Fibroblast of lung (primary cell): Measurements from ENCODE around the gene USF3. TPM values are rescaled to one million over a fixed set of nuclear protein-coding genes. Genes with fewer than 3 reads are reported as not detected.

ENCODE experiments used
- DNase-seq, 2 donors: peaks; one replicate each; pipeline versions ENCODE4 v3.0.0 to v3.0.0-alpha.2; 2010; ENCODE audit warnings: low read depth in 2 of 2
- H2AFZ ChIP-seq: 2 replicates; pipeline ENCODE4 v1.5.1; 2012; ENCODE audit warnings: low read length, control low read depth, inconsistent platforms
- H3K27ac ChIP-seq: 2 replicates; pipeline ENCODE4 v1.5.1; 2011; ENCODE audit warnings: low read length, control low read depth; ENCODE audit not compliant: insufficient read depth
- H3K27me3 ChIP-seq: 2 replicates; pipeline ENCODE4 v1.5.1; 2011; ENCODE audit warnings: mild to moderate bottlenecking, low read length; ENCODE audit not compliant: control insufficient read depth, insufficient read depth
- H3K36me3 ChIP-seq: 2 replicates; pipeline ENCODE4 v1.5.1; 2011; ENCODE audit warnings: low read length; ENCODE audit not compliant: control insufficient read depth, insufficient read depth
- H3K4me1 ChIP-seq: 2 replicates; pipeline ENCODE4 v1.5.1; 2011; ENCODE audit warnings: low read length; ENCODE audit not compliant: control insufficient read depth, insufficient read depth; ENCODE audit errors: extremely low read depth
- H3K4me2 ChIP-seq: 2 replicates; pipeline ENCODE4 v1.5.1; 2011; ENCODE audit warnings: low read length, control low read depth; ENCODE audit not compliant: insufficient read depth; ENCODE audit errors: extremely low read depth
- H3K4me3 ChIP-seq, 4 experiments: fragments of 200-600 bp in 1 of 4; sonication (generic) in 1 of 4; replicated peaks in 1 of 4; 2 replicates each; pipeline ENCODE4 v1.5.1; 2011 to 2016; ENCODE audit warnings: low read length in 4 of 4, low read depth in 3 of 4, mild to moderate bottlenecking in 3 of 4, control low read depth in 2 of 4, inconsistent platforms in 1 of 4, mixed read lengths in 1 of 4; ENCODE audit not compliant: insufficient read depth in 1 of 4; ENCODE audit errors: control extremely low read depth in 1 of 4
- H3K79me2 ChIP-seq: 2 replicates; pipeline ENCODE4 v1.5.1; 2012; ENCODE audit warnings: mild to moderate bottlenecking, low read length, inconsistent platforms; ENCODE audit not compliant: control insufficient read depth, insufficient read depth
- H3K9ac ChIP-seq: 2 replicates; pipeline ENCODE4 v1.5.1; 2011; ENCODE audit warnings: mild to moderate bottlenecking, low read length, control low read depth; ENCODE audit not compliant: insufficient read depth
- H3K9me3 ChIP-seq: 2 replicates; pipeline ENCODE4 v1.5.1; 2012; ENCODE audit warnings: low read depth, low read length; ENCODE audit not compliant: control insufficient read depth, insufficient read depth
- H4K20me1 ChIP-seq: 2 replicates; pipeline ENCODE4 v1.5.1; 2011; ENCODE audit warnings: low read length; ENCODE audit not compliant: control insufficient read depth, insufficient read depth; ENCODE audit errors: extremely low read depth
- EZH2 ChIP-seq: IDR thresholded peaks from 2 replicates; pipeline ENCODE4 v1.5.1; 2012; ENCODE audit warnings: low read length, control low read depth, mild to moderate bottlenecking; ENCODE audit errors: missing control alignments
- polyA plus RNA-seq, 2 donors: library from polyadenylated mRNA; depleted of rRNA in 1 of 2; stranded (reverse) in 1 of 2; unstranded in 1 of 2; fragments of >200 nt; gene quantifications; 2 replicates each; pipeline ENCODE4 v1.2.1, GENCODE V29; 2011 to 2012; ENCODE audit warnings: missing spikeins in 1 of 2
- total RNA-seq: library from RNA; depleted of rRNA; stranded (reverse); fragments of >200 nt; gene quantifications from 2 replicates; pipeline ENCODE4 v1.2.1, GENCODE V29; 2014
- TF ChIP-seq, protein P1 (sequence below), 2 donors: IDR thresholded peaks in 1 of 2; conservative IDR thresholded peaks in 1 of 2; 1 replicate in 1 of 2; 2 replicates in 1 of 2; pipeline ENCODE4 v1.5.1; 2011 to 2012; ENCODE audit warnings: low read length in 2 of 2, control low read depth in 1 of 2, inconsistent platforms in 1 of 2, low read depth in 1 of 2, mild to moderate bottlenecking in 1 of 2

Gene USF3
- total and polyA plus RNA-seq, 2 donors (not counting 1 experiment from before 2014, with no cell fraction given), result 8.9 to 15.8 TPM

GRCh38 chr3:113620091-113620490 is 76.4 kb downstream of the USF3 start:
- Histone ChIP-seq H3K9me3 (no peaks in the 10 kb centered on the region), H3K27me3 (peaks cover 4% of the 10 kb centered on the region), H3K9ac (no peak overlapping the region), H3K79me2 (no peaks in the 10 kb centered on the region), H3K4me1 (no peaks in the 10 kb centered on the region), H3K4me3 (no peak overlapping the region), H2AFZ (no peak overlapping the region), H3K27ac (no peak overlapping the region), H3K36me3 (no peaks in the 10 kb centered on the region), H4K20me1 (no peaks in the 10 kb centered on the region), H3K4me2 (no peak overlapping the region)
- no peak for DNase-seq
- TF ChIP-seq EZH2, result no peak
- TF ChIP-seq, protein P1, sequence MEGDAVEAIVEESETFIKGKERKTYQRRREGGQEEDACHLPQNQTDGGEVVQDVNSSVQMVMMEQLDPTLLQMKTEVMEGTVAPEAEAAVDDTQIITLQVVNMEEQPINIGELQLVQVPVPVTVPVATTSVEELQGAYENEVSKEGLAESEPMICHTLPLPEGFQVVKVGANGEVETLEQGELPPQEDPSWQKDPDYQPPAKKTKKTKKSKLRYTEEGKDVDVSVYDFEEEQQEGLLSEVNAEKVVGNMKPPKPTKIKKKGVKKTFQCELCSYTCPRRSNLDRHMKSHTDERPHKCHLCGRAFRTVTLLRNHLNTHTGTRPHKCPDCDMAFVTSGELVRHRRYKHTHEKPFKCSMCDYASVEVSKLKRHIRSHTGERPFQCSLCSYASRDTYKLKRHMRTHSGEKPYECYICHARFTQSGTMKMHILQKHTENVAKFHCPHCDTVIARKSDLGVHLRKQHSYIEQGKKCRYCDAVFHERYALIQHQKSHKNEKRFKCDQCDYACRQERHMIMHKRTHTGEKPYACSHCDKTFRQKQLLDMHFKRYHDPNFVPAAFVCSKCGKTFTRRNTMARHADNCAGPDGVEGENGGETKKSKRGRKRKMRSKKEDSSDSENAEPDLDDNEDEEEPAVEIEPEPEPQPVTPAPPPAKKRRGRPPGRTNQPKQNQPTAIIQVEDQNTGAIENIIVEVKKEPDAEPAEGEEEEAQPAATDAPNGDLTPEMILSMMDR (conservative IDR thresholded peaks at IDR 0.05 in 1 of 2, IDR thresholded peaks at IDR 0.05 in 1 of 2; ENCODE audit: low read depth in 1 of 2, low read length in 2 of 2), result no peak

GRCh38 chr3:113617726-113618125 is 78.7 kb downstream of the USF3 start:
- Histone ChIP-seq H4K20me1 (no peaks in the 10 kb centered on the region), H3K79me2 (no peaks in the 10 kb centered on the region), H3K4me2 (no peak overlapping the region), H3K36me3 (no peaks in the 10 kb centered on the region), H3K27ac (no peak overlapping the region), H3K9me3 (no peaks in the 10 kb centered on the region), H3K4me1 (no peaks in the 10 kb centered on the region), H3K4me3 (no peak overlapping the region), H3K27me3 (peaks cover 7% of the 10 kb centered on the region), H3K9ac (no peak overlapping the region), H2AFZ (no peak overlapping the region)
- TF ChIP-seq, protein P1 (conservative IDR thresholded peaks at IDR 0.05 in 1 of 2, IDR thresholded peaks at IDR 0.05 in 1 of 2; ENCODE audit: low read depth in 1 of 2, low read length in 2 of 2), result no peak
- TF ChIP-seq EZH2, result no peak
- DNase-seq, result no peak

- Histone ChIP-seq H3K4me3 (no peak overlapping the region), H3K9ac (no peak overlapping the region), H2AFZ (no peak overlapping the region), H3K4me2 (no peak overlapping the region), H3K27me3 (peaks cover 8% of the 10 kb centered on the region), H3K36me3 (no peaks in the 10 kb centered on the region), H3K27ac (no peak overlapping the region), H4K20me1 (no peaks in the 10 kb centered on the region), H3K4me1 (no peaks in the 10 kb centered on the region), H3K79me2 (no peaks in the 10 kb centered on the region), H3K9me3 (no peaks in the 10 kb centered on the region)
- peak in 1 of 2 donors; percentile 15 for DNase-seq
- TF ChIP-seq EZH2, result no peak
- TF ChIP-seq, protein P1 (conservative IDR thresholded peaks at IDR 0.05 in 1 of 2, IDR thresholded peaks at IDR 0.05 in 1 of 2; ENCODE audit: low read depth in 1 of 2, low read length in 2 of 2), result no peak
Observed at GRCh38 chr3:113615976-113616375, 80.5 kb downstream of the USF3 start.
